A549 (cell line): ENCODE measurements around the gene SNAPC5. TPM values are rescaled to one million over a fixed set of nuclear protein-coding genes. Genes with fewer than 3 reads are reported as not detected.

Experiments used
- ATAC-seq, 2 experiments: fragments of 200-7000 bp in 1 of 2; fragments of >200 bp in 1 of 2; cut with Nextera tagmentation in 1 of 2; cut with Tn5 transposase in 1 of 2; 3 replicates each; pipeline versions ENCODE4 v1.8.0 to v1.9.1; 2018 to 2020; ENCODE audit warnings: mild to moderate bottlenecking in 1 of 2, moderate library complexity in 1 of 2
- CTCF ChIA-PET: fragments of 300-600 bp; sonication (Branson Sonifier 250); formaldehyde crosslinking; extraction: SDS; loops from one replicate; lab custom pipeline; 2021; ENCODE audit warnings: antibody characterized with exemption, inconsistent platforms; lab: Yijun Ruan, JAX
- POLR2A ChIA-PET: fragments of 350-600 bp; formaldehyde crosslinking; extraction: SDS; loops from one replicate; lab custom pipeline; 2021; ENCODE audit warnings: antibody characterized with exemption, inconsistent platforms; lab: Yijun Ruan, JAX
- DNase-seq, 2 experiments: peaks; one replicate each; pipeline versions ENCODE4 v3.0.0 to v3.0.0-alpha.2; 2011 to 2016; ENCODE audit warnings: low read depth in 1 of 2, low spot score in 1 of 2
- FAIRE-seq: peaks from 2 replicates; lab custom pipeline; 2011; peaks lifted over from hg19 to GRCh38; lab: Jason Lieb, UNC
- H3K27ac ChIP-seq, 2 experiments: fragments of >200 bp; sonication (Bioruptor Twin); formaldehyde crosslinking; 3 replicates each; pipeline ENCODE4 v1.5.1; 2016 to 2017
- H3K4me1 ChIP-seq: fragments of >200 bp; sonication (Bioruptor Twin); formaldehyde crosslinking; 3 replicates; pipeline ENCODE4 v1.6.1; 2016
- H3K4me2 ChIP-seq: fragments of >200 bp; sonication (Bioruptor Twin); formaldehyde crosslinking; 3 replicates; pipeline ENCODE4 v1.6.1; 2016
- H3K4me3 ChIP-seq: fragments of >200 bp; sonication (Bioruptor Twin); formaldehyde crosslinking; 3 replicates; pipeline ENCODE4 v1.5.1; 2016
- H3K9me3 ChIP-seq: fragments of >200 bp; sonication (Bioruptor Twin); formaldehyde crosslinking; 3 replicates; pipeline ENCODE4 v1.6.1; 2016
- CEBPB ChIP-seq, 2 experiments: fragments of >200 bp in 1 of 2; sonication (Bioruptor Twin) in 1 of 2; formaldehyde crosslinking in 1 of 2; IDR thresholded peaks; 2 replicates each; pipeline ENCODE4 v1.6.1; 2012 to 2016
- EHF ChIP-seq: fragments of 250-450 bp; sonication (Bioruptor Pico); IDR thresholded peaks from 2 replicates; pipeline ENCODE4 v1.5.0; 2020; ENCODE audit warnings: mild to moderate bottlenecking
- EP300 ChIP-seq, 2 experiments: fragments of >200 bp; sonication (Bioruptor Twin); formaldehyde crosslinking; IDR thresholded peaks; 2 replicates in 1 of 2; 3 replicates in 1 of 2; pipeline ENCODE4 v1.6.1; 2016 to 2017
- FOSL2 ChIP-seq, 2 experiments: fragments of 450-650 bp in 1 of 2; fragments of >200 bp in 1 of 2; sonication (Bioruptor Twin) in 1 of 2; formaldehyde crosslinking; IDR thresholded peaks; 2 replicates each; pipeline versions ENCODE4 v1.5.0 to v1.6.1; 2016 to 2020; ENCODE audit warnings: mild to moderate bottlenecking in 1 of 2, moderate library complexity in 1 of 2
- HEYL ChIP-seq: fragments of 250-450 bp; sonication (Bioruptor Pico); IDR thresholded peaks from 2 replicates; pipeline ENCODE4 v1.8.0; 2021; ENCODE audit warnings: mild to moderate bottlenecking, moderate library complexity
- HOXA7 ChIP-seq: fragments of 250-450 bp; sonication (Bioruptor Pico); IDR thresholded peaks from 2 replicates; pipeline ENCODE4 v1.5.0; 2020; ENCODE audit warnings: mild to moderate bottlenecking, moderate library complexity
- JUN ChIP-seq, 2 experiments: fragments of >200 bp; sonication (Bioruptor Twin); formaldehyde crosslinking; IDR thresholded peaks; 2 replicates in 1 of 2; 3 replicates in 1 of 2; pipeline ENCODE4 v1.6.1; 2016 to 2017
- KDM5A ChIP-seq: fragments of 200-600 bp; sonication (generic); IDR thresholded peaks from 2 replicates; pipeline ENCODE4 v1.6.1; 2016; ENCODE audit warnings: antibody characterized with exemption, mild to moderate bottlenecking
- NFE2L2 ChIP-seq: fragments of 150-350 bp; conservative IDR thresholded peaks from 2 replicates; pipeline ENCODE4 v1.6.1; 2014; ENCODE audit warnings: low read length
- NR3C1 ChIP-seq: fragments of >200 bp; sonication (Bioruptor Twin); formaldehyde crosslinking; IDR thresholded peaks from 3 replicates; pipeline ENCODE4 v1.6.1; 2017
- PHF8 ChIP-seq: fragments of 200-600 bp; sonication (generic); IDR thresholded peaks from 2 replicates; pipeline ENCODE4 v1.6.1; 2016; ENCODE audit warnings: low read depth, mild to moderate bottlenecking, antibody characterized with exemption, moderate library complexity, borderline replicate concordance
- RAD21 ChIP-seq, 2 experiments: fragments of >200 bp in 1 of 2; sonication (Bioruptor Twin) in 1 of 2; formaldehyde crosslinking in 1 of 2; IDR thresholded peaks in 1 of 2; conservative IDR thresholded peaks in 1 of 2; 2 replicates in 1 of 2; 3 replicates in 1 of 2; pipeline ENCODE4 v1.6.1; 2012 to 2018; ENCODE audit warnings: inconsistent platforms in 1 of 2
- RFX5 ChIP-seq: fragments of 450-650 bp; IDR thresholded peaks from 2 replicates; pipeline ENCODE4 v1.7.1; 2014; ENCODE audit warnings: antibody characterized with exemption, mild to moderate bottlenecking, moderate library complexity
- ZSCAN20 ChIP-seq: fragments of 250-450 bp; sonication (Bioruptor Pico); IDR thresholded peaks from 2 replicates; pipeline ENCODE4 v1.8.0; 2022; ENCODE audit warnings: mild to moderate bottlenecking, moderate library complexity
- WGBS: methylation state at CpG from one replicate; pipeline ENCODE4 v1.1.6; 2017; ENCODE audit errors: missing lambda C conversion rate; 5-methylcytosine and 5-hydroxymethylcytosine counted together
- polyA plus RNA-seq, 4 experiments: library from polyadenylated mRNA; depleted of rRNA in 3 of 4; stranded (reverse); fragments of >200 nt; fragmentation: RNase III in 1 of 4; extraction: RNeasy Plus Mini Kit Qiagen cat#74134 plus additional on column Dnase treatment in 1 of 4; gene quantifications; 2 replicates in 3 of 4; 3 replicates in 1 of 4; pipeline ENCODE4 v1.2.3, GENCODE V29; 2011 to 2017
- TF ChIP-seq, protein P1 (sequence below): fragments of 450-650 bp; IDR thresholded peaks from 2 replicates; pipeline ENCODE4 v1.6.1; 2014; ENCODE audit warnings: antibody characterized with exemption
- TF ChIP-seq, protein P2 (sequence below): fragments of >200 bp; sonication (Bioruptor Twin); formaldehyde crosslinking; IDR thresholded peaks from 2 replicates; pipeline ENCODE4 v1.6.1; 2016
- TF ChIP-seq, protein P3 (sequence below): fragments of 200-600 bp; sonication (generic); IDR thresholded peaks from 2 replicates; pipeline ENCODE4 v1.6.1; 2016; ENCODE audit warnings: antibody characterized with exemption, mild to moderate bottlenecking, moderate library complexity

SNAPC5 gene
- polyA plus RNA-seq, 2 of the 4 experiments (the other 2 are of a cell fraction): 80.9 to 84.9 TPM

DNA sequence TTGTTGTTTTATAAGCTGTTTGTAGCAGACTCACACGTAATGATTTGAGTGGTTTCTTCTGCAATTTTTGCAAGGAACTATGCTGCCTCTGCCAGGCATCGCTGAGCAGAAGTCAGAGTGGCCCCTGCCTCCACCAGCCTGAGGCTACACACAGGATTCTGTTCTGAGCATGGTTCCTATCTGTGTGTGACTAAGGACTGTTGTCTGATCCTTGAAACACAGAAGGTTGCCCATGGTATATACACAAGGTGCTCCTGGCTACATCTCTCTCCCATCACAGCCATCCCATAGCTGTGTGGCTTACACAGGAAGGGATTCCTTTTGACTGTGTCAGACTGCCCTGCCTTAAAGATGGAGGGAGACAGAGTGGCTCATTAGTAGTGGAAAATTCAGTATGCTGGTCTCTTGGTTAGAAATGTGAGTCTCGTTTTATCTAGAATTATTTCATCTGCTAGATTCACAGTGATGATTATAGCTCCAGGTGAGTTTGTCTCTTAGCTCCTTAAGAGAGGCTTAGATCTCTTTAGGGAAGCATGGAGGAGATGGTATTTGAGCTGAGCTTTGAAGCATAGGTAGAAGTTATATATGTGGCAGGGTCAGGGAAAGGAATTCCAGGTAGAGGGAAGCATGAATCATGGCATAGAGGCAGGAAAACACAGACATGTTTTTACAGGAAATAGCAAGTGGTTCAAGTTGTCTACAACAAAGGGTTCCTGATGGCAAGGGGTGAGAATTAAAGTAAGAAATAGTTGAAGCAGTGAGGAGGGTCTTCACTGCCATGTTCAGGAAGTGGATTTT lies 37.5 kb downstream of the SNAPC5 start:
- Histone ChIP-seq H3K27ac (no peak overlapping the region), H3K4me2 (no peak overlapping the region), H3K4me1 (peaks cover 34% of the 10 kb centered on the region), H3K4me3 (no peak overlapping the region), H3K9me3 (no peaks in the 10 kb centered on the region)
- ChIA-PET CTCF (interaction anchor here (0.9 to 4.1 kb wide), 5 partner anchors 38 to 82 kb away, joined by 3 to 20 read pairs (median 3); partner anchors contain the start of genes MAP2K1 and SNAPC5), POLR2A (interaction anchor here (0.6 kb wide), 1 partner anchor 205 kb away, joined by 4 read pairs; no protein-coding TSS in a partner anchor)
- FAIRE-seq (no peak), ATAC-seq (peak; percentile 51 to 65; a peak in 3 of 6 replicates), DNase-seq (no peak)
- WGBS: 87% methylated on average over 3 of the region's 3 CpGs
- no peak for TF ChIP-seq PHF8
- TF ChIP-seq HEYL (CRISPR knock-in tag): no peak
- no peak for TF ChIP-seq JUN (IDR thresholded peaks at IDR 0.05)

DNA sequence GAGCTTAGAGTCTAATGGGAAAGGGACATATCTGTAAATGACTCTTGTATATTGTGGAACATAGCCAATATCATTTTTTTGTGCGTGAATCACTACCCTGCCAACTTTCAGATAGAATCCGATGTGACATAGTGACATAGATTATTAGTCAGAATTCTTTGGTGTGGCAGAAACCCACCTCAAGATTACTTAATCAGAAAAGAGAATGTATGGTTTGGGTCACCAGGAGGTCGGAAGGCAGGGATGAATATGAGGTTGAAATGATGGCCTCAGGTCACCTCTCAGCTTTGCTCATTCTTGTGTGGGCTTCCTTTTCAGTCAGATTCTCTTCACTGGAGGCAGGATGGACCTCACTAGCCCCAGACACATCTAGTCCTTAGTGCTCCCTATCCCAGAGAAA lies 41.4 kb downstream of the SNAPC5 start:
- Histone ChIP-seq H3K27ac (0 out of 6 replicates have a peak overlapping the region, but pooled peaks of 1 of the 2 experiments have one; percentile 25), H3K4me3 (no peak overlapping the region), H3K4me2 (no peak overlapping the region), H3K4me1 (peaks cover 32% of the 10 kb centered on the region; the same call in 2 of the 3 replicates), H3K9me3 (no peaks in the 10 kb centered on the region)
- ATAC-seq: no peak
- ChIA-PET CTCF (interaction anchor here (1.7 to 1.8 kb wide), 2 partner anchors 41 to 69 kb away, joined by 5 to 8 read pairs; partner anchors contain the start of genes MAP2K1 and SNAPC5), POLR2A (no interaction called here)
- 60% methylated on average over 3 of the region's 3 CpGs for WGBS
- no peak for DNase-seq
- TF ChIP-seq EP300 (IDR thresholded peaks at IDR 0.05) (no peak), RAD21 (conservative IDR thresholded peaks at IDR 0.05 in 1 of 2, IDR thresholded peaks at IDR 0.05 in 1 of 2) (no peak), RFX5 (no peak), EHF (CRISPR knock-in tag) (no peak), NFE2L2 (no peak), HEYL (CRISPR knock-in tag) (no peak), CEBPB (IDR thresholded peaks at IDR 0.05) (no peak), NR3C1 (no peak), ZSCAN20 (no peak), HOXA7 (CRISPR knock-in tag) (no peak), KDM5A (no peak), FOSL2 (IDR thresholded peaks at IDR 0.05) (no peak), FOSL2 (CRISPR knock-in tag; IDR thresholded peaks at IDR 0.05) (no peak)
- TF ChIP-seq, protein P1, sequence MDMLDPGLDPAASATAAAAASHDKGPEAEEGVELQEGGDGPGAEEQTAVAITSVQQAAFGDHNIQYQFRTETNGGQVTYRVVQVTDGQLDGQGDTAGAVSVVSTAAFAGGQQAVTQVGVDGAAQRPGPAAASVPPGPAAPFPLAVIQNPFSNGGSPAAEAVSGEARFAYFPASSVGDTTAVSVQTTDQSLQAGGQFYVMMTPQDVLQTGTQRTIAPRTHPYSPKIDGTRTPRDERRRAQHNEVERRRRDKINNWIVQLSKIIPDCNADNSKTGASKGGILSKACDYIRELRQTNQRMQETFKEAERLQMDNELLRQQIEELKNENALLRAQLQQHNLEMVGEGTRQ: no peak
- TF ChIP-seq, protein P2, sequence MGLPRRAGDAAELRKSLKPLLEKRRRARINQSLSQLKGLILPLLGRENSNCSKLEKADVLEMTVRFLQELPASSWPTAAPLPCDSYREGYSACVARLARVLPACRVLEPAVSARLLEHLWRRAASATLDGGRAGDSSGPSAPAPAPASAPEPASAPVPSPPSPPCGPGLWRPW: no peak
- TF ChIP-seq, protein P3, sequence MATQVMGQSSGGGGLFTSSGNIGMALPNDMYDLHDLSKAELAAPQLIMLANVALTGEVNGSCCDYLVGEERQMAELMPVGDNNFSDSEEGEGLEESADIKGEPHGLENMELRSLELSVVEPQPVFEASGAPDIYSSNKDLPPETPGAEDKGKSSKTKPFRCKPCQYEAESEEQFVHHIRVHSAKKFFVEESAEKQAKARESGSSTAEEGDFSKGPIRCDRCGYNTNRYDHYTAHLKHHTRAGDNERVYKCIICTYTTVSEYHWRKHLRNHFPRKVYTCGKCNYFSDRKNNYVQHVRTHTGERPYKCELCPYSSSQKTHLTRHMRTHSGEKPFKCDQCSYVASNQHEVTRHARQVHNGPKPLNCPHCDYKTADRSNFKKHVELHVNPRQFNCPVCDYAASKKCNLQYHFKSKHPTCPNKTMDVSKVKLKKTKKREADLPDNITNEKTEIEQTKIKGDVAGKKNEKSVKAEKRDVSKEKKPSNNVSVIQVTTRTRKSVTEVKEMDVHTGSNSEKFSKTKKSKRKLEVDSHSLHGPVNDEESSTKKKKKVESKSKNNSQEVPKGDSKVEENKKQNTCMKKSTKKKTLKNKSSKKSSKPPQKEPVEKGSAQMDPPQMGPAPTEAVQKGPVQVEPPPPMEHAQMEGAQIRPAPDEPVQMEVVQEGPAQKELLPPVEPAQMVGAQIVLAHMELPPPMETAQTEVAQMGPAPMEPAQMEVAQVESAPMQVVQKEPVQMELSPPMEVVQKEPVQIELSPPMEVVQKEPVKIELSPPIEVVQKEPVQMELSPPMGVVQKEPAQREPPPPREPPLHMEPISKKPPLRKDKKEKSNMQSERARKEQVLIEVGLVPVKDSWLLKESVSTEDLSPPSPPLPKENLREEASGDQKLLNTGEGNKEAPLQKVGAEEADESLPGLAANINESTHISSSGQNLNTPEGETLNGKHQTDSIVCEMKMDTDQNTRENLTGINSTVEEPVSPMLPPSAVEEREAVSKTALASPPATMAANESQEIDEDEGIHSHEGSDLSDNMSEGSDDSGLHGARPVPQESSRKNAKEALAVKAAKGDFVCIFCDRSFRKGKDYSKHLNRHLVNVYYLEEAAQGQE: no peak
- no peak for FAIRE-seq
